Iris pigment epithelial cell (primary cell): ENCODE data around the gene RCBTB2.

Experiments
- DNase-seq: peaks from one replicate; pipeline ENCODE4 v3.0.0-alpha.2; 2011; ENCODE audit warnings: low read depth

The RCBTB2 gene

DNA sequence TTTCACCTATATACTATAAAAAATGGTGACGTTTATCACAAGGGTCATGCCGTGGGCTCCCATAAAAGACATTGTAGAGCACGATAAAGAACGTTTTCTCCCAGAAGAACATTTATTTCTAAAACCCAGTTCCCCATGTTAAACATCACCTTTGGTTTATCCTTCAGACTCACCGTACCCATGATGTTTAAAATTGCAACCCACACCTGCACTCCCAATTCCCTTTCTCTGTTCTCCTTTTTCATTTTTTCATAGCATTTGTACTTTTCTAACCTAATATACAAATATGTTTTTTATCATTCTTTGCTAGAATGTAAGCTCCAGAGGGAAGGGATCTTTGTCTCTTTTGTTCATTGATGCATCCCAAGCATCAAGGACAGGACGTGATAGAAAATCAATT is 2.0 kb downstream of the RCBTB2 start:
- no peak for DNase-seq

DNA sequence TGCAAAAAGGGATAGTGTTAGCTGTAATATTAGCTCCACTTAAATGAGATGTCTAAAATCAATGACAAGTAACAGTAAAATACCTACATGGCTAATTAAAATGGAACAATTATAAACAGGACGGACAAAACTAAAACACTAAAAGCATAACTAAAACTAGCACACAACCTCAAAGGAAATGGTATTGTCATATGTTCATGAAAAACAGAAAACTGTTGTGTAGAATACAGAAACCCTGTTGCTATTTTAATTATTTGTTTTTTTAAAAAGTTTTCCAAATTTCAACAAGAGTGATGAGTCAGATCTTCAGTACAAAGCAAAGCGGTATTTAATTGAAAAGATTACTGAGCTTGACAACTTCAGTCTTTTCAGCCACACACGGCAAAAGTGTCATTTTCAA is 4.2 kb downstream of the RCBTB2 start:
- no peak for DNase-seq

- DNase-seq: no peak
Measured at GRCh38 chr13:48527955-48528354, 4.9 kb downstream of the RCBTB2 start.

DNA sequence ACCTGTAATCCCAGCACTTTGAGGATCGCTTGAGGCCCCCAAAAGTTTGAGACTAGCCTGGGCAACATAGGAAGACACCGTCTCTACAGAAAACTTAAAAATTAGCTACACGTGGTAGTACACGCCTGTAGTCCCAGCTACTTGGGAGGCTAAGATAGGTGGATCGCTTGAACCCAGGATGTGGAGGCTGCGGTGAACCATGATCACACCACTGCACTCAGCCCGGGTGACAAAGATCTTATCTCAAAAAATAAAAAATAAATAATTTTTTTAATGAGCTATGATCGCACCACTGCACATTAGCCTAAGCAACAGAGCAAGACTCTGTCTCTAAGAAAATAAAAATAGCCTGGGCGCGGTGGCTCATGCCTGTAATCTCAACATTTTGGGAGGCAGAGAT is 6.6 kb downstream of the RCBTB2 start:
- no peak for DNase-seq

DNA sequence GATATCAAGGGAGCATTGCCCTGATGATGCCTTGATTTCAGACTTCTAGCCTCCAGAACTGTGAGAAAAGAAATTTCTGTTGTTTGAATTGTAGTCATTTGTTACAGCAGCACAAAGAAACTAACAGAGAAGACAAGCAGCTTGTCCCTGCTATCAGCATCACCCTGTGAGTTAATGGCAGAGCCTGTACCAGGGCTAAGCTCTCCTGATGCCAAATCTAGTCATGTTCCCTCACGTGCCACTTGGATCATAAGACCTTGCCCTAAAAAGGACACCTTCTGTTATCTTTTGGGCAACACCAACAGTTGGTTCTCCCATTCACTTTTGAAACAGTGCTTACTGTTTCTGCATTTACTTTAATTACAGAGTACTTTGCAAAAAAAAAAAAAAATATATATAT is 14.8 kb downstream of the RCBTB2 start:
- no peak for DNase-seq

- DNase-seq: no peak
Measured at GRCh38 chr13:48515732-48516131, 17.1 kb downstream of the RCBTB2 start.

GRCh38 chr13:48514793-48515192 is 18.1 kb downstream of the RCBTB2 start:
- DNase-seq: no peak

- no peak for DNase-seq
Measured at GRCh38 chr13:48511621-48512230, 21.2 kb downstream of the RCBTB2 start.

- DNase-seq: no peak
Measured at GRCh38 chr13:48510698-48511097, 22.2 kb downstream of the RCBTB2 start.

- no peak for DNase-seq
Measured at GRCh38 chr13:48508011-48508410, 24.9 kb downstream of the RCBTB2 start.

- DNase-seq: no peak
Measured at GRCh38 chr13:48507021-48507420, 25.9 kb downstream of the RCBTB2 start.

DNA sequence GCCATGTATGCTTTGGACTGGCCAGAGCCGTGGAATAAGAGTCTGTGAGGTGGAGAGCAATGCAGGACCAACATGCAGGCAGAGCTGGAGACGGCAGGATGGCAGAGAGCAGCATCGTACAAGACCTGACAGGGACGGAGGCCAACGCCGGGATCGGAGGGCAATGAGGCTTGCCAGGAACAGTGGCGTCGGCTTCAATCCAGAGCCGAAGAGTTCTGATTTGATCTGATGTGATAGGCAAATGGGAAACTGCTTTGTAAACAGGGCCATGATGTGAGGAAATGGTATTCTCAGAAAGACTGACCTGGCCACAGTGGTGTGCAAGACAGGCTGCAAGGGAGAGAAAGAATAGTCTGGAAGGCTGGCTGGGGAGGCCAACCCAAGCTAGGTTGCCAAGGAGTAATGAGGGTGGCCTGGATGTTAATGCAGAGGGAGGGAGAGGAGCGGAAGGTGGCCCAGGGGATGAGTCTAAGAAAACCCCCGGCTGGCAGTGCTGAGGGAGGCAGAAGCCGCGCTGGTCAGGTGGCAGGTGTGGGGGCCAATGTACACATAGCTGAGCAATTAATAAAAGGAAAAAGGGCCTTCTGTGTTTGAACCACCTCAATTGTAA is 26.7 kb downstream of the RCBTB2 start:
- no peak for DNase-seq

GRCh38 chr13:48505597-48506091 is 27.2 kb downstream of the RCBTB2 start:
- DNase-seq: no peak

- no peak for DNase-seq
Measured at GRCh38 chr13:48505012-48505411, 27.9 kb downstream of the RCBTB2 start.

DNA sequence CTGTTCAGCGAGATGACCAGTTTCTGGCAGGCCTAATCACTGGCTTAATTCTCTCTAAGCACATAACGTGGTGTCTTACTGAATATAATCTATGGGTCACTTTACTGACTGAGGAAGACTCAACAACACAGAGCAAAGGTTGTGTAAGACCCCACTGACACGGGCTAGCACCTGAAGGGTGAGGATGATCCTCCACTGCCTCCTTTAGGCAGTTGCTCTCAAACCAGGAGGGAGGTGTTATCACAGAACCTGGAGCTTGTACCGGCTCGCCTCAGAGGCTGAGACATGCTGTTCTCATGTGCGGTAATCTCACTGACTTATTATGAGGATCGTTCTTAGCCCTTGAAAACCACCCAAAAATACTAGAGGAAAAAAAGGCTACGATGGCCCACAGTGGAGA is 28.3 kb downstream of the RCBTB2 start:
- no peak for DNase-seq

DNA sequence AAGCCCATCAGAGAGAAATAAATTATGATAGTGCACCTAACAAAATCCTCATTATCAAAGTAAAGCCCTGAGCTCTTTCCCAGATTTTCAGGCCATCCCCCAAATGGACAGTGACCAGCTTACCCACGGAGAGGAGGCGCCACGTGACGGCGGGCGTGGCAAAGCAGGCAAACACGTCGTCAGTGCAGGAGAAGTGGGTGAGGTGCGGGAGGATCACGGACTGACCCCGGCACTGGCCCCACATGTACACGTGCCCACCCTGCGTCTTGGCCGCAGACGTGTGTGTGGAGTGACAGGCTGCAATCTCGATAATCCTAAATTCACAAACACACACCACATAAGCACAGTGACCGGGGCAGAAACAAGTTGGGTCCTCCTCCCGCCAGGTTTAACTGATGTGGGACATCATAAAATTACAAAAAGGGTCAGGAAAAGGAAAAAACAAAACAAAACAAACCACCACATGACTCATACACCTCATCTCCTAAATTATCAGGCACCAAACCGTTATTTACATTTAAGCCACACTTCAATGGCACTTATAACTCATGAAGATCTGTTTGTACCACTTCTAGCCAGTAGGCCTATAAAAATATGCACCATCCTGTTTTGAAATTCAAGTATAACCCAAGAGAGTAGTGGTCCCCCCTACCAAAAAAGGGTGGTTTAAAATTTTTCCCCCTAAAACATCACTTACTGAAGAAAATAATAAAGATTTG is 30.1 kb downstream of the RCBTB2 start:
- no peak for DNase-seq

- peak; percentile 26 for DNase-seq
Measured at GRCh38 chr13:48501705-48502104, 31.2 kb downstream of the RCBTB2 start.

DNA sequence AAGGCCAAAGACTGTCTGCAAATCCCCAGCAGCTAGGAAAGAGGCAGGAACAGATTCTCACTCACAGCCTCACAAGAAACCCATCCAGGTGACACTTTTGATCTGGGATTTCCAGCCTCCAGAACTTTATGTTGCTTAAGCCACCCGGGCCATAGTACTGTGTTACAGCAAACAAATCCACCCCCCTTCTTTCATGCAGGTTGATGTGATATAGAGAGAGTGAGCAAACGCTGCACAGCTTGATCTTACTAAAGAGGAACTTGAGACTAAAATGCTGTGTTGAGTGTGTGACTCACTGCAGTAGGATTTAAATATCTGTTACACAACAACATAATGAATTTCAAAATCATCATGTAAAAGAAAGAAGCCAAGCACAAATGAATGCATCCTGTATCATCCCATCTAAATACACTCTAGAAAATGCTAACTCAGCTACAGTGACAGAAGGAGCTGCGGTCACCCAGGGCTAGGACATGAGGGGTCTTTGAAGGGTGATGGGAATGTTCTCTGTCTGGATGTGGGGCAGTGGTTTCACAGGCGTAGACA is 32.2 kb downstream of the RCBTB2 start:
- DNase-seq: peak; percentile 96

DNA sequence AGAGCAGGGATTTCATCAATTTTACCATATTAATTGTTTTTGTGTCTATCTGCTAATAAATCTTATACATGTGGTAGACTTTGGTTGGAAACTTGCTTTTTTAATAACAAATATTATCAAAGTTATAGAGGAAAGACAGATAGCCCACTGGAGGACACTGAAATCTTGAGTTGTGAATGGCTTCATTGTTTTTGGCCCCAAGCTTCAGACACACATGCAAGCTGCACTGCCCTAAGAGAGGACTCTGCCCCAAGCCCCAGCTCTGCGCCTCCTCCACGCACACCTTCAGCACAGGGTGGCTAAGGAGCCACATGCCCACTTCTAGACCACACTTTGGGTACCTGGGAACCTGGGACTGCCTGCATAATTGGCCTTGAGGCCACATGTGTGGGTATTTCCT is 35.2 kb downstream of the RCBTB2 start:
- DNase-seq: no peak

DNA sequence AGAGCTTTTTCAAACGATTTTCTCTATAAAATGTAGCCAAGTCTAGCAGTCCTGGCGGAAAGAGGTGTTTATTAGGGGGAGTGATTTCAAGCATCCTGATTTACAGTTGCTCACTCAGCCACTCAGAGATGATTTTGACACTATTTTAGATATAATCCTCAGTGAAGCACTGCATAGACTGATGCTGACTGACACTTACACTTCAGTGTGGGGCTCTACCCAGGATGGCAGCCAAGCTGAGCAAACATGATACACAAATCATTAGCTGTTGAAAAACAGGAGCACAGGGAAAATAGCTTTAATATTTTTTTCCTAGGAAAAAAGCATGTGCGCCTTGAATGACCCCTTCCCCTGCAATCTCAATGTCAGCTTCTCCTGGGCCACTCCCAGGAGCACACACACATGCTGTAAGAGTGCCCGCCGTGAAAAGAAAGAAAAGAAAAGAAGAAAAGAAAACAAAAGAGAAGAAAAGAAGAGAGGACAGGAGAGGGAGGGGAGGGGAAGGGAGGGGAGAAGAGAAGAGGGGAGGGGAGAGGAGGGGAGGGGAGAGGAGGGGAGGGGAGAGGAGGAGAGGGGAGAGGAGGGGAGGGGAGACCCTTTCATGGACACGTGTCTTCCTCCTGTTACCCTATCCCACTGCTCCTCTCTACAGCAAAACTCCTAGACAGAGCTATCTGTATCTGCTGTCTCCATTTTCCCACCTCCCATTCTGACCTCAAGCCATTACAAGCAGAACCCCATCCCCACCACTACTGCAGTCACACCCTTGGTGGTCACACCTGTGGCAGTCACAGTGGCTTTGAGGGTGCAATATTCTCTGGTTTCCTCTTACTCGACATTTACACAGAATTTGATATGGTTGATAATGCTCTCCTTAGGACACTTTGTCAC is 36.4 kb downstream of the RCBTB2 start:
- no peak for DNase-seq

DNA sequence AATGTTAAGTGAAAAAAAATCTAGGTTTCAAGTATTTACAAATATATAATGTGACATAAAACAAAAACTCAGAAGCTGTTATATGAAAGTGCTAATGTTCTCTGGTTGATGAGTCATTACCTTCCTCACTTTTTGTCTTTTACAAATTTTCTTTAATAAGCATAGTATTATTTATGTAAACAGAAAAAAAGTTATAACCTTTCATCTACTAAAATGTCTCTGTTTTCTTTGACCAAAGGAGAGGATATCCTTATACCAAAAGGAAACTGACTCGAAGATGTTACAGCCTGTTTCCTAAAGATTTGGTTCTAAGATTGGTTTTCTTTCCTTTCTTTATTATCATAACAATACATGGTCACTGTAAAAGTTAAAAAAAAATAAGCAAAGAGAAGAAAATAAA is 38.0 kb downstream of the RCBTB2 start:
- no peak for DNase-seq

DNA sequence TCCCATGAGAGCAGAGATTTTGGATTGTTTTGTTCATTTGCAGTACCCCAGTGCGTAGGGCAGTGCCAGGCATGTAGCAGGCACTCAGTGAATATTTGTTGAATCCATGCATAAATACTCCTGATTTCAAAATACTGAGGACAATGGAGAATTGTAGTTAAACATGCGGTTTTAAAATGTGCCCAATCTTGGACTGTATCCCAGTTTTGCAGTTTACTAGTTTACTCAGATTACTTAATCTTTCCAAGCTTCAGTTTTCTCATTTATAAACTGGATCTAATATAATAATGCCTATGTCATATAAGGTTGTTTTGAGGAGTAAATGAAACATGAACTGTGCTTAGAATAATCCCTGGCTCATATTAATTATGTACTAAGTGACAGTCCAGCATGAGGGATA is 39.0 kb downstream of the RCBTB2 start:
- DNase-seq: no peak
